Measurements from ENCODE around the gene CNKSR3.

The CNKSR3 gene

DNA sequence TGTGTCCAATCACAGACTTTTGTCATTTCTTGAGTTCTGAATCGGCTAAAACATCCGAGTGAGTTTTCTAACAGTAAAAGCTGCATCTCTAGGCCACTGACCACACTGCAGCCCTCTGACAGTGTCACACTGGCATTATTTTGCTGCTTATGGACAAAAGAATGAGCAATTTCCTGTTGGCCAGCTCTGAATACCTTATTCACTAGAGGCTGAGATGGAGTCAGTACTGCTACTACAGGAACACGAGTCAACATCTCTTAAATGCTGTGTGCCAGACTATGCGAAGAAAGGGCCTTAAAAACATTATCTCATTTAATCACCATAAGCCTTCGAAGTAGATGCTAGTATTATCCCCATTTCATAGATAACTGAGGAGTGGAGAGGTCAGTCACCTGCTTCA, 111.4 kb downstream of the CNKSR3 start:
- H3K36me3 ChIP-seq (ENCODE audit: insufficient read depth, low read length): no peaks in the 10 kb centered on the region
- H3K4me1 ChIP-seq (ENCODE audit: insufficient read depth, low read length, severe bottlenecking): no peaks in the 10 kb centered on the region
- no peaks in the 10 kb centered on the region for H3F3A ChIP-seq (ENCODE audit: insufficient read depth, low read length)
- no peaks in the 10 kb centered on the region for H3K9me3 ChIP-seq (ENCODE audit: low read length)
- H3K9me2 ChIP-seq (ENCODE audit: low read depth, low read length): no peaks in the 10 kb centered on the region
- 0 out of 2 replicates have a peak, but pooled peaks cover 3% of the 10 kb centered on the region for H3K27me3 ChIP-seq (ENCODE audit: insufficient read depth, low read length)
- H3K4me3 ChIP-seq (ENCODE audit: low read depth, low read length, poor library complexity, severe bottlenecking): no peak overlapping the region
- no peak overlapping the region for H3K9ac ChIP-seq (ENCODE audit: low read length)
- no peaks in the 10 kb centered on the region for H3K79me2 ChIP-seq (ENCODE audit: insufficient read depth, low read length)
- H4K20me1 ChIP-seq (ENCODE audit: insufficient read depth, low read length): no peaks in the 10 kb centered on the region
- TF ChIP-seq, protein P1, sequence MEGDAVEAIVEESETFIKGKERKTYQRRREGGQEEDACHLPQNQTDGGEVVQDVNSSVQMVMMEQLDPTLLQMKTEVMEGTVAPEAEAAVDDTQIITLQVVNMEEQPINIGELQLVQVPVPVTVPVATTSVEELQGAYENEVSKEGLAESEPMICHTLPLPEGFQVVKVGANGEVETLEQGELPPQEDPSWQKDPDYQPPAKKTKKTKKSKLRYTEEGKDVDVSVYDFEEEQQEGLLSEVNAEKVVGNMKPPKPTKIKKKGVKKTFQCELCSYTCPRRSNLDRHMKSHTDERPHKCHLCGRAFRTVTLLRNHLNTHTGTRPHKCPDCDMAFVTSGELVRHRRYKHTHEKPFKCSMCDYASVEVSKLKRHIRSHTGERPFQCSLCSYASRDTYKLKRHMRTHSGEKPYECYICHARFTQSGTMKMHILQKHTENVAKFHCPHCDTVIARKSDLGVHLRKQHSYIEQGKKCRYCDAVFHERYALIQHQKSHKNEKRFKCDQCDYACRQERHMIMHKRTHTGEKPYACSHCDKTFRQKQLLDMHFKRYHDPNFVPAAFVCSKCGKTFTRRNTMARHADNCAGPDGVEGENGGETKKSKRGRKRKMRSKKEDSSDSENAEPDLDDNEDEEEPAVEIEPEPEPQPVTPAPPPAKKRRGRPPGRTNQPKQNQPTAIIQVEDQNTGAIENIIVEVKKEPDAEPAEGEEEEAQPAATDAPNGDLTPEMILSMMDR (IDR thresholded peaks at IDR 0.05; ENCODE audit: low read length): no peak
- TF ChIP-seq EZH2 (IDR thresholded peaks at IDR 0.05; ENCODE audit: borderline replicate concordance, low read length): no peak
- no peak overlapping the region for H3K27ac ChIP-seq (ENCODE audit: low read depth, low read length, poor library complexity, severe bottlenecking)
- no peak overlapping the region for H2AFZ ChIP-seq (ENCODE audit: low read length)
- no peak overlapping the region for H3K4me2 ChIP-seq (ENCODE audit: low read length)

DNA sequence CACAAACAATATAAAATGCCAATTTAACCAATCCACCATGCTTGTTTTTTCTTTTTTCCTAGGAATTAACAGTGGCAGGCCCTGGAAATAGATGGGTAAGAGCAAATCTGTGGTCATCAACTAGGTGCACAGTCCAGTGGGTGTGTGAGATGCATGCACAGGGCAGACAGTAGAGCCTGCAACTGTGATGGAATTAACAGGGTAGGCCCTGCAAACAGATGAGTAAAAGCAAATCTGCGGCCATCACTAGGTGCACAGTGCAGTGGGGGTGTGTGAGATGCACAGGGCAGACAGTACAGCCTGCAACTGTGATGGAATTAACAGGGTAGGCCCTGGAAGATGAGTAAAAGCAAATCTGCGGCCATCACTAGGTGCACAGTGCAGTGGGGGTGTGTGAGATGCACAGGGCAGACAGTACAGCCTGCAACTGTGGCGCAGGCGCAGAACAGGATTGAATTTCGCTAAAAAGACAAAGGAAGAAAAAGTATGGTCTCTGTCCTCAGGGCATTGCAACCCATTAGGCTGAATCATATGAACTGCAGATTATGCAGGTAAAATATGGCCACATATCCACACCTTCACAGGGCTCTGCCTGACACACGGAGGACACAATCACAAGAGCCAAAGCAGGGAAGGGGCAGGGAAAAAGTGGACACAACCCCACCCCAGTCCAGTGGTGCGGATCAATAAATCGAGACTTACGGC, 112.8 kb downstream of the CNKSR3 start:
- Histone ChIP-seq H3K79me2 (ENCODE audit: insufficient read depth, low read length) (no peaks in the 10 kb centered on the region), H3K9me2 (ENCODE audit: low read depth, low read length) (no peaks in the 10 kb centered on the region), H3K27ac (ENCODE audit: low read depth, low read length, poor library complexity, severe bottlenecking) (no peak overlapping the region), H3K9ac (ENCODE audit: low read length) (no peak overlapping the region), H2AFZ (ENCODE audit: low read length) (no peak overlapping the region), H4K20me1 (ENCODE audit: insufficient read depth, low read length) (no peaks in the 10 kb centered on the region), H3F3A (ENCODE audit: insufficient read depth, low read length) (no peaks in the 10 kb centered on the region), H3K4me2 (ENCODE audit: low read length) (no peak overlapping the region), H3K36me3 (ENCODE audit: insufficient read depth, low read length) (no peaks in the 10 kb centered on the region), H3K4me3 (ENCODE audit: low read depth, low read length, poor library complexity, severe bottlenecking) (no peak overlapping the region), H3K9me3 (ENCODE audit: low read length) (no peaks in the 10 kb centered on the region), H3K4me1 (ENCODE audit: insufficient read depth, low read length, severe bottlenecking) (no peaks in the 10 kb centered on the region), H3K27me3 (ENCODE audit: insufficient read depth, low read length) (0 out of 2 replicates have a peak, but pooled peaks cover 3% of the 10 kb centered on the region)
- TF ChIP-seq EZH2 (IDR thresholded peaks at IDR 0.05; ENCODE audit: borderline replicate concordance, low read length): no peak
- TF ChIP-seq, protein P1 (IDR thresholded peaks at IDR 0.05; ENCODE audit: low read length): no peak

DNA sequence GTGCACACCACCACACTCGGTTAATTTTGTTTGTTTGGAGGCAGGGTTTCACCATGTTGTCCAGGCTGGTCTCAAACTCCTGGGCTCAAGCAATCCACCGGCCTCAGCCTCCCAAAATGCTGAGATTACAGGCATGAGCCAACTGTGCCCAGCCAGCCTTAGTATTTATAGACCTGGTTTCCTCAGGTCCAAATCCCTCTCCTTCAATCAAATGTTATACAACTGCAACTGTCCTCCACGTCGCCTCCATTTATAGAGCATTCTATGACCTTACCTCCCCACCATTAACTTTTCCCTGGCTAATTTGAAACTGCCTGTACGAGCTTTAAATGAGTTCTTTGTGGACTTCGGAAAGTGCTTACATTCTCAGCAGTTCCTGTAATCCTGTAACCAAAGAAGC, 114.6 kb downstream of the CNKSR3 start:
- Histone ChIP-seq H3K4me1 (ENCODE audit: insufficient read depth, low read length, severe bottlenecking) (no peaks in the 10 kb centered on the region), H3K4me3 (ENCODE audit: low read depth, low read length, poor library complexity, severe bottlenecking) (no peak overlapping the region), H3F3A (ENCODE audit: insufficient read depth, low read length) (no peaks in the 10 kb centered on the region), H3K36me3 (ENCODE audit: insufficient read depth, low read length) (no peaks in the 10 kb centered on the region), H2AFZ (ENCODE audit: low read length) (no peak overlapping the region), H3K9me2 (ENCODE audit: low read depth, low read length) (no peaks in the 10 kb centered on the region), H3K9me3 (ENCODE audit: low read length) (no peaks in the 10 kb centered on the region), H3K79me2 (ENCODE audit: insufficient read depth, low read length) (no peaks in the 10 kb centered on the region), H3K27me3 (ENCODE audit: insufficient read depth, low read length) (no peaks in the 10 kb centered on the region), H3K9ac (ENCODE audit: low read length) (no peak overlapping the region), H3K27ac (ENCODE audit: low read depth, low read length, poor library complexity, severe bottlenecking) (no peak overlapping the region), H4K20me1 (ENCODE audit: insufficient read depth, low read length) (no peaks in the 10 kb centered on the region), H3K4me2 (ENCODE audit: low read length) (no peak overlapping the region)
- TF ChIP-seq EZH2 (IDR thresholded peaks at IDR 0.05; ENCODE audit: borderline replicate concordance, low read length): no peak

DNA sequence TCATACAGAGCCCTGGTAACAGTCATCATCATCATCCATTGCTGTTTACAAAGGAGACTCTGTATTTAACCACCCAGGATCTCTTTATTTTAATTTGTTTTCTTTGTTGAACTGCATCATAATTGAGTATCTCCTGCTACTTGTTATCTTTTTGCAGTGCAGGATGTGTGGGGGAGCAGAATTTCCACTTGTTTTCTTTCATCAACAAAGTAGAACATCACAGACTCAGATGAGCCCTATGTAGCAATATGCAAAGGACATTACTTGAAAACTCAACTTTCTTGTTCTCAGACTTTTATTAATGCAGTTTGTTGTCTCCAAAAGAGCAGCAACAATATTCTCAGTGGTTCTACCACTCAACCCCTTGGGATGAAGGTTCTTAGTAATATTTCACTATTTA, 115.2 kb downstream of the CNKSR3 start:
- no peaks in the 10 kb centered on the region for H3K9me3 ChIP-seq (ENCODE audit: low read length)
- no peaks in the 10 kb centered on the region for H3K4me1 ChIP-seq (ENCODE audit: insufficient read depth, low read length, severe bottlenecking)
- H3K9ac ChIP-seq (ENCODE audit: low read length): no peak overlapping the region
- no peaks in the 10 kb centered on the region for H3K79me2 ChIP-seq (ENCODE audit: insufficient read depth, low read length)
- no peaks in the 10 kb centered on the region for H3K9me2 ChIP-seq (ENCODE audit: low read depth, low read length)
- no peak overlapping the region for H2AFZ ChIP-seq (ENCODE audit: low read length)
- no peak overlapping the region for H3K4me2 ChIP-seq (ENCODE audit: low read length)
- no peak overlapping the region for H3K4me3 ChIP-seq (ENCODE audit: low read depth, low read length, poor library complexity, severe bottlenecking)
- no peak for TF ChIP-seq EZH2 (IDR thresholded peaks at IDR 0.05; ENCODE audit: borderline replicate concordance, low read length)
- H3K36me3 ChIP-seq (ENCODE audit: insufficient read depth, low read length): no peaks in the 10 kb centered on the region
- H4K20me1 ChIP-seq (ENCODE audit: insufficient read depth, low read length): no peaks in the 10 kb centered on the region
- H3K27ac ChIP-seq (ENCODE audit: low read depth, low read length, poor library complexity, severe bottlenecking): no peak overlapping the region
- H3K27me3 ChIP-seq (ENCODE audit: insufficient read depth, low read length): no peaks in the 10 kb centered on the region
- H3F3A ChIP-seq (ENCODE audit: insufficient read depth, low read length): no peaks in the 10 kb centered on the region
